GM19025 (cell line): ENCODE results near the gene TCF4.

Experiments used
- ATAC-seq: cut with Tn5 transposase; IDR thresholded peaks from one replicate; pipeline ENCODE4 v1.9.1; 2021; ENCODE audit warnings: mild to moderate bottlenecking, low read depth, moderate library complexity; ENCODE audit not compliant: unreplicated experiment

TCF4 gene

DNA sequence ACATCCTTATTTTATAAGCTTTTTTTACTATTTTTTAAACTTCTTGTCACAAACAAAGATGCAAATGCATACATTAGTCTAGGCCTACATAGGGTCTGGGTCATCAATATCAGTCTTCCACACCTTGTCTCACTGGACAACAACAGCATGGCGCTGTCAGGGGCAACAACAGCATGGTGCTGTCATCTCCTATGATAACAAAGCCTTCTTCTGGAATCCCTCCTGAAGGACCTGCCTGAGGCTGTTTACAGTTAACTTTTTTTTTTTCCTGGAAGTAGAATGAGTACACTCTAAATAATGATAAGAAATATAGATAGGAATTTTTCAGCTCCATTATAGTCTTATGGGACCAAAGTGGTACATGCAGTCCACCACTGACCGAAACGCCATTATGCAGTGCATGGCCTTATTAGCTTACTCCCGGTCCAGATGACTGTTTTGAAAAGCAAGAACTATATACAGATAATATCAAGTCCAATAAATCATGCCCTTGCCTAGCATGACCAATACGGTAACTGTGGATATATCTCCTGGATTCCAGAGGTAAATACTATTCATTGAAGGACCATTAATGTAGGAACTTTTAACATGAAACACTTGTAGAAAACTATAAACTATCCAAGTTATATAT, 38.4 kb downstream of the TCF4 start:
- no peak for ATAC-seq

DNA sequence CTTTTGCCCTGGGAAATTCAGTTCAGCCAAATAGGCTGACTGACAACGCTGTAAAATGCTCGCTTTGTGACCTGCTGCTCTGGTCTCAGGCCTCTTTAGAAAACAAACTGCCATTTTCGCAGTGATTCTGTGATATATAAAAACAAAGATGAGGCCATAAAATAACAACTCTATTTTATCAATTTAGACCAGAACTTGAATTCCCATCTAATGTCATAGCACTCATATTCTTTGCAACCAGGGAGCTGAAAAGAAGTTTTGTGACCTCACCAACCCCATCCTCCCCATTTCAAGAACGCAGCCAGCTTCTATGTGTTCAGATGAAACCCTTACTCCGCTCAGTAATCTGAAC, 40.3 kb downstream of the TCF4 start:
- no peak for ATAC-seq

DNA sequence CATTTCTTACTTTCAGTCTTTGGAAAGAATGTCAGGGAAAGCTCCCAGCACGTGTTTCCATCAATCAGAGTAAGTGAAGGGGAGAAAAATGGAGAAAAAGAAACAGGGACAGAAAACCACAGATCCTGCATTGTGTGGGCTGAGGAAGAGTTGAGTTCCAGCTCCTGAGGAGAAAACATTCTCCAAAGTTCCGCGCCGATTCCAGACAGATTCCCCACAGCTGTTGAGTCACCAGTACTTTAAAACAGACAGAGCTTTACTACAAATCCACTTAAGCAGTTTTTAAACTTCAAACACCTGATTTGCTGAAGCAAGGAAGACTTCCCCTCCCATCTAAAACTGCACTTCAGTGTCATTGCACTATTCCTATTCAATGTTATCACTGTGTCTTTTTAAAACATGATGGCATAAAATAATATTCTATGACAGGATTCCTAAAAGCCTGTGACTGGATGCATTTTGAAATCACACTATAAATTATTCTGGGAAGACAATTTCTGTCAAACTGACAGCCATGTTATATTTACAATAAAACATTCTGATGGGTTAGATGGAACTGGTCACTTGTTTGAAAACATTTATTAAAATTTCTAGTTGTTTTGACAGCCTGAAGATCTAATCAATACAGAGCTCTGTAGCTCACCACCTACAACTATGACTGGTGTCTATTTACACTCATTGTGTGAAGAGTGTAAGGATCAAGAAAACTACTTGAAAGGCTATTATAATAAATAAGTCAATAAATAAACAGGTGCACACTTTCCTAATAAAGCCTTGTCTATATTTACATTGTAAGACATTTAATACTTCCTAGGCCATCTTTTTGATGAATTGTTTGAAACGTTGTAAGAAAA, 40.9 kb downstream of the TCF4 start:
- ATAC-seq, result no peak

DNA sequence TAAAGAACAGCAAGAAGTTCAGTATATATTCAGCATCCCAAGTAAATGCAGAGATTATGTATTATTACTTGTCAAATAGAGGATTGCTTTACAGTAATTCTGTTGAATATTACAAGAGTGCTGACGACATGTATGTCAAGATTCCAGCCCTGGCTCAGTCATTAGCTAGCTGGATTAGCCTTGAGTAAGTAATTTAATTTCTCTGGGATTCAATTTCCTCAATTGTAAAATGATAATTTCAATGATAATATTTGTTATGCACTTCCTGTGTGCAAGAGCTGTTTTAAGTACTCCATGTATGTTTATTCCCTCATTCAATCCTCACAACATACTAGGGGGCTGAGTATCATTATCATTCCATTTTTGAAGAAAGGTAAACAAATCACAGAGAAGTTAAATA, 44.0 kb downstream of the TCF4 start:
- no peak for ATAC-seq

DNA sequence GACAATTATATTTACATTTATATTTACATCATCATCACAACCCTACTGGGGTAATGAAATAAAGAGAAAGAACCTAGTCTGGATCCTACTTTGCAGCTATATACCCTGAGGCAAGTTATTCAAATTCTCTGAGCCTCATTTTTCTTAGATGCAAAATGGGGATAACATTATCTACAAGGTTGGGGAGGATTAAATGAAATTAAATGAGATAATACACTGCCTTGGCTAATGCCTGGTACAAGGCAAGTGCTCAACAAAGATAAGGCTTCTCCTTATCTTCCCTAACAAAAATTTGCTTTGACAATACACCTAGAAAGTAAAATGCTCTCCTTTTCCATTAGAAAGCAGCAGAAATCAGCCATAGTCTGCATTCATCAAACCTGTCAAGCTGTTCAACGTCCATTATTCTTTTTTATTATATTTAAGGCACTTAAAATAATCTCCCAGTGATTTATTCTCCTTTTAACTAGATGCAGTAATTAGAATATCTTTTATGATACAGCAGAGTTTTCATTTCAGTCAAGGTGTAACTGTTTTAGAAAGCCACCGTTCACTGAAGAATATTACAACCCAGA, 44.8 kb downstream of the TCF4 start:
- no peak for ATAC-seq

DNA sequence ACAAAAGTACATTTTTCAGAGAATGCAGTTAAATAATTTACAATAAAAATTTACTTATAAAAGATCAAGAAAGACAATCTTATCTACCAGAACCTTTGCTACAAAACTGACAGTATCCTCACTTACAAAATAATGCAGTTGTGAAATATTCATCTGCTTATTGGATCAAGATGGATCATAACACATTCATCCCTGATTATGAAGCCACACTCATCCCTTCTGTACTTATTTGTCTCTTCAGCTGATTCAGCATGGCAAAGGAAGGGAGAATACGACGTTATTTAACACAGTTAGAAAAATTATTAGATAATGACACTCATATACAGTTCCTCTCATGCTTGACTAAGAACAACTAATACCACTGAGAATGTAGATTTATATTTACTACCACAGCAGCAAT, 46.4 kb downstream of the TCF4 start:
- ATAC-seq, result no peak

DNA sequence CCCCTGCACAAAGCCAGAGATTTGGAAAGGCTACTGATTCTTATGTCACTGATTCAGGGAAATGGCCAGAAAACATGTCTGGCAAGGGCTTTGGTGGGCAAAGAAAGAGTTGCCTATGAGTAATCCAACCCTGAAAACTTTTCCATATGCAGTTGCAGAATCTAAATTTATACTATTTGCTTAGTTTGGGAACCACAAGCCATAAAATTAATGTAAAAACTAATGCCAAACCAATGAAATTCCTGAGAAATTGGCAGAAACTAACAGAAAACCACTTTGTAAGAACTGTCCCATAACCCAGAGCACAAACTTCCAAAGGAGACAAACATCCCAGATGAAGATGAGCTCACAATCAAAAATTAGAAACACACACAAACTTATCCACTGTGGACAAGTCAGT, 48.8 kb downstream of the TCF4 start:
- no peak for ATAC-seq

DNA sequence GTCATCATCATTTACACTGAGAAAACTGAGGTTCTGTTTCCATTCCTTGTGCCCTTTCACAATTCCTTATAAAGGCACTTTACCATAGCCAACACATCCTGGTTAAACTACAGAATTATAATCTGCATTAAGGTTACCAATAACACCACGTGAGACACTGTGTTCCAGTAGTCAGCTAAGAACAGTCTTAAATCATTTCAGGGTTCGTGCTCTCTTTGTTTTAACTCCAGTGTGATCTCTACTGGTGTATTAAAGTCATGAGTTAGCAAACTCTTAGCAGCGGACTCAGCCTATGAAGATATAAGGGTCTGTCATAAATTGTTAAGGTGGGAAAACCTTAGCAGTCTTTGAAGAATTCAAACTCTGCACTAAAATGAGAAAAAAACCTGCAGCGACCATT, 53.0 kb downstream of the TCF4 start:
- ATAC-seq, result no peak

DNA sequence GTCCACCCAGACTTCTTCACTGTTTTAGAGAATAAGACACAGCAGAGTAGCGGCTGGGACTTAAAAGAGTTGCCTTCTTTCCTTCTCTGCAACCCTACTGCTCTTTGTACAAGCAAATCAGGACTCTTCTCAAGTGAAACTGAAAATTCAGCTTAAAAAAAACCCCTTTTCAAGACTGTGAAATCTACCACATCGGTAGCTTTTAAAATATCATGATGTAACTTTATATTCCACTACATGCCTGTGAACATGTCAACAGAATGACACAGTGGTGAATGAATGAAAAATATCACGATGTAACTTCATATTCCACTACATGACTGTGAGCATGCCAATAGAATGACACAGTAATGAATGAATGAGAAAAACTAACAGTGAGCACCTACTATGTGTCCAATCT, 53.4 kb downstream of the TCF4 start:
- peak; percentile 51 for ATAC-seq

DNA sequence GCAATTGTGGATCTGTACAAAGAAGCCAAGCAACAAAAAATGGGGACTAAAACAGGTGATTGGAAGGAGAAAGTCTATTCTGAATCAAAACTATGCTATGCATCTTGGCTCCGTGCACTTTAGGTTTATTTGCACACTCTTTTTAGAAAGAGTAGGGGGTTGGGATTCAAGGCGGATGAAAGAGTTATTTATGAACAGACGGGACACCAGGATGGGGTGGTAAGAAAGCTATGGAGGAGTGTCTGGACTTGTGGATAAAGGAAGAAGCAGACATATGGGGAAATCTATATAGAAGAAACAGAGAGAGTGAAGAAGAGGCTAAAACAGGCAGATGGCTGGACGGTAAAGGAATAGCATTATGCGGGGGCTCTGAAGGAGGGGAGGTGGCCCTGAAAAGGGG, 57.8 kb downstream of the TCF4 start:
- ATAC-seq, result no peak

DNA sequence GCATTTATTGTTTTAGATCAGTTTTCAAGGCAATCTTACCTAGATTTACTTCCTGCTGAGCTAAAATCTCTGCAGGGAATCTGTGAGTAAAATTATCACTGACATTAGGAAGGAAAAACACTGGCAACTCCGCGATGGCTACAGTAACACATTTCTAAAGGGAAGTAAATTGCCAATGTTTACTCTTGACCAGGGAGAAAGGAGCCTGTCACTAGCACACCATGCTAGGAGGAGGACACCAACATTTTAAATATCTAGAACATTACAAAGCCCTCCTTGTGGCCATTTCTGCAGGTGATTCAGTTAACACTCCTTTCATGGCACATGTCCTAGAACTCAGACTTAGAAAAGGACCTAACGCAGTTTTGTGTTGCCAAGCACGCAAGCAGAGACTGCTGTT, 58.4 kb downstream of the TCF4 start:
- ATAC-seq, result no peak

DNA sequence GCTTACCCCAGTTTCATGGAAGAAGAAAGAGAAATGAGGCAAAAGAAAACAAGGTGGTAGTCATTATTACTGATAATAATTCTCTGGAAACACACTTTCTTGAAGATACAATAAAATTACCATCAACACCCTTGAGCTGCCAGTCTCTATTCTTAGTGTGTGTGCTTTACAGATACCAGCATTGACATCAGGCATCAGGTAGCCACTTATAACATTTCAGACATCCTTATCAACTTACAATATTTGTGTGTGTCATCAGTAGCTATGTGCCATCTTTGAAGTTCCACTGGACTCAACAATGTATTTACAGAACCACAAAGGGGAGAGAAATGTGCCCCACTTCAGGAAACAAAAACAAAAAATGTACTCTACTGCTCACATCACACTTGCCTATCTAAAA, 62.1 kb downstream of the TCF4 start:
- ATAC-seq, result no peak

DNA sequence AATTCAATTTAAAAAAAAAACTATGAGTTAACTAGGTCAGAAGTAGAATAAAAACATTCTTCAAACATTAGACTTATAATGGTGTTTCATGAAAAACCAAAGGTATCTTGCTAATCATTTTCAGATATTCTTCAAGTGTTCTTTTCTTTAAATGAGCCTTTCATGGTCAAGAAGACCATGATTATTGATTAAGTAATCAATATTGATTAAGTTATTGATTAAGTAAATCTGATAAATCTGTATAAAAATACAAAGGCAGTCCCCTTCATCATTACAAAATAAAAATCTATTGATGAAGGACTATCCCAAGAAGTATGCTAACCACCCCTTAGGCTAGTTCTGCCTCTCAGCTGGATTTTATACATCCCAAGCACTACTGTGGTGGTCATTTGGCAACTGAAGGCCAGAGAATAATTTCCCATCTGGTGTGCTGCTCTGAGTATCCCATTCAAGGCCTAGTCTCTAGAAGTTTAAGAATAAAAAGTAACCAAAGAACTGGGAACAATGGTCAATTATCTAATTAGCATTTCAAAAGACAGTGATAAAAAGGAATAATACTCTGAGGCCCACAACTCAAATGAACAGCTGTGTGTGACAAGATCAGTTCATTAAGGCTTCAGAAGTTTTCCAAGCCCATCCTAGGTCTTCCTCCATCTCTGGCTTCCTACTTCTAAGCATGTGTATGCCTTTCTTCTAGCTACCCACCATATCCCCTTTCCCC, 63.5 kb downstream of the TCF4 start:
- ATAC-seq, result no peak

DNA sequence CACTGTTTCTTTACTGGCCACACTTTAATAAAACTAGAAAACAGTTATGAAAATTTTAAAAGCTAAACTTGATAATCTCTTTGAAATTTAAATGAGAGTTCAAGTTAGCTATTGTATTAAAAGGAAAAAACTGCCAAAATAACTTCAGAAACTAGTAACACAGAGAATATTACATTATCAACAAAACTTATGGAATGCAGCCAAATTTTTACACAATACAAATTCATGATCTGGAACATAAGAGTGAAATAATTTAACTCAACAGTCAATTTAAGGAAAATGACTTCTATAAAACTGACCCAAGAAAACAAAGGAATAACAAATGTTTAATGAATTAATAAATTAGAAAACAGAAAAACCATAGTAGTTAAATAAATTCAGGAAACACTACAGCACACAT, 65.0 kb downstream of the TCF4 start:
- ATAC-seq, result no peak

DNA sequence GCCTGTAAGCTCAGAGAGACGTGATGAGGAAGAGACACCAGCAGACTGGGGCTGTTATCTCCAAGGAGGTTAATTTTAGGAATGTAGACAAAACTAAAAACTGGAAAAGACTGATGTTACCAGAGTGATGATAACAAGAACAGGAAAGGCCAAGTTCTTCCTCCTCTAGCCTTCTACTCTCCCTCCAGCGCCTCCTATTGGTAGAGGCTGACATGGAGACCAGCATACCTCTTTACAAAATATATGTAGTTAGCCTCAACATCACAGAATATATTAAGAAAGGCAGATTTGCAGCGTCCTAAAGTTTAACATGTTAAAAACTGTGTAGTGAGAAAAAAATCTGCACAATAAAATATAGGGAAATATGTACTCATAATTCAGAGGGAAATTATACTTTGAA, 66.0 kb downstream of the TCF4 start:
- ATAC-seq, result peak; percentile 61

DNA sequence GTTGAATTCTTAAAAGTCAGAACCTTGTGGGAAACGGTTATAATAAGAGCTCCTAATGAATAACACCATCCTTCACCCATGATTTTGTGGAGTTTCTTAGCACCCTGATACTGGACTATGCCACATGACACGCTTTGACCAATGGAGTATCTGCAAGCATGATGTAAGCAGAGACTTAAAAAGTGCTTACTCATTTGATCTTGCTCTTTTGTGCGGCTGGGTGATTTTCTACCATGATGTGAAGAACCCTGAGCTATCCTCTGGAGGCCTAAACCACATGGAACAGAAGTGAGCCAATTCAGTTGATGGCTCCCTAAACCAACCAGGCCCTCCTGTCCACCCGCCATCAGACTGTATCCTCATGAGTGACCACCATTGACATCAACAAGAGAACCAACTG, 70.9 kb downstream of the TCF4 start:
- no peak for ATAC-seq

DNA sequence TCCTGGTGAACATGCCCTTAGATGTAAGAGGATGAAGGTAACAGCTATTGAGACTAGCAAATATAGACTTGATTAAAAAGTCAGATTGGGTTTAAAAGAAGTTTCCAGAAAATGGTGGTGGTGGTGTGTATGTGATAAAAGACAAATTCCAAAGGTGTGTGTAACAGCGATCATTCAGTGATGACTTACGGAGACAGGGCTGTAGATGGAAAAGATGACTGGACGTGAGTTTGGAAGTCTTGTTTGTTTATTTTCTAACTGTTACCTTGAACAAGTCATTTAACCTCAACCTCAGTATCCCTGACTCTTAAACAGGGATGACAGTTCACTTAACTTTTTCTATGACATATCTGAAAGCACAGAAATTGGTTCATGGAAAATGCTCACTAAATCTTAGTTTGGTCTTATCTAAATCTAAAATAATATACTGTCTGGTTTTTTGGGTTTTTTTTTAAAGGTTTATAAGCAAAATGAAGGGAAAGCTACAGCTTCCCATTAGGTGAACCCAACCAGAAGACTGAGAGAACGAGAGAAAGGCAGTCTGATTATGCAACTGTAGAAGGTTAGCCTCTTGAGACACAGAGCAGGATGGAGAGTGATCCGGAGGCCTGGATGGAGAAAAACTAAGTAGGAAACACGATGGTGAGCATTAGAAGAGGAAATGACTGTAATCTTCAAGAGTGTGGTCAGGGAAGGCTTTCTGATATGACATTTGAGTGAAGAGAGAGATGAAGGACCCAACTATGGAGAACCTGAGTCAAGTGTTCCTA, 71.9 kb downstream of the TCF4 start:
- ATAC-seq, result no peak

DNA sequence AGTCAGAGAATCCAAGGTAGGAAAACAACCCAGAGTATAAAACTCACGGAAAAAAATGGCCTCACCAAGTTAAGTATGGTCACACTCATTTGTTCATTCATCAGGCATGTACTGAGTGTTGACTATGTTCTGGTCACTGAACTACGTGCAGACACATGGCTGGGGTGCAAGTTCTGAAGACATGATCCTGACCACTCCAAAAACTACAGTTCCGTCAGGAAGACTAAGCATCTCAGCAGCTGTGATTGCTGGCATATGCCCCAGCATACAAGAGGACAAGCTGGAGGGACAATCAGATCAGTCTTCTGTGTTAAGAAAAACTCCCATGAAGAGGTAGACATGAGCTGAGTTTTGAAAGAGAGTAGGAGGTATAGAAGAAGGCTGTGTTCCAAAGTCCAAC, 72.8 kb downstream of the TCF4 start:
- no peak for ATAC-seq

DNA sequence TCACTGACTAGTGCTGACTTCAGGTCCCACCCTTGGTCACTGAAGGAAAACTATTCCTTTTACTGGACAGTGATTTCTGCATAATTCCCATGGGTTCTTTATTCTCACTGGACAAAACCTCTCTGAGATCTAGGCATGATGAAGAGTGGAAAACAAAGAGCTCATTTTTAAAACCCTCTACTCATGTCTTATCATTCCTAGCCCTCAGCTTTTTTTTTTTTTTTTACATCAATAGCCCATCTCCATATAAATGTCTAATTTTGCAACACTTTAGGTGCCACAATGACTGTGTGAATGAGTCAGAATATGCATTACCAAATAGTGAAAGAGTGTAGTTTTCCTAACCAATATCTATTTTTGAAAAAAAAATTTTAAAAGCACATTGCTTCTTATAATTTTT, 74.8 kb downstream of the TCF4 start:
- ATAC-seq, result no peak

DNA sequence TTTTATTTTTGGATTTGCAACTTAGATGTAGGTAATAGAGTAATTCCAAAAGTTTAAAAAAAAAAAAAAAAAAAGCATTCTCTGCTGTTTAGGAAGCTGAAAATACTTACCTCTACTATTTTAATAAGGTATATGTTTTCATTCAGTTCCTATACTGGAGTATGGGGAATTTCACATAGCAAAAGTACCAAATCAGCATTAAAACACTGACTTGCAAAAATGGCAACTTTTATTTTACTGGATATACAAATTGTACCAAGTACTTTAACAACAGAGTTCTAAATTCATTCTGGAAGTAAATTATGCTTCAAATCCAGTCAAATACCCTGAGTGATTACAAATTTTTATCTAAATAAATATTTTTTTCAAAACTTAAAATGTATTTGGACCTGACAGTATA, 76.7 kb downstream of the TCF4 start:
- no peak for ATAC-seq

DNA sequence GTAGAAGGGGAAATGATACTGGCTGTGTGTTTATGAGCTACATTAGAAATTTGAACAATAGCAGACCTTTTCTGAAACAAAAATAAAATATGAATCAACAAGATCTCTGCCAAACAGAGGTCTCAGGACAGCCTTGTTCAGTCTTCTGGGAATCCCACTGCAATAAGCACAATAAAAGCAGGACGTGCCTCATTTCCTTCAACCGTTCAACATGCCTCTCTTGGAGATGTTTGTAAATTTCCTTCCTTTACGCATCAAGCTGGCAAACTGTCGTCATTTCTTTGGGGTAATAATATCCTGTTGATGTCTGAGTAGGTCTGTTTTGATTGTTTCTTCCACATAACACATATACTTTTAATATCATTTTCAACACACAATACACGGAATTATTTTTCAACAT, 77.2 kb downstream of the TCF4 start:
- no peak for ATAC-seq
